Tibial artery (tissue), 4 donors: ENCODE results near the gene SDHB.
A peak's percentile ranks its signal among the peaks of the same experiment; 100 is the strongest.
"Not testable (repeated sequence)": the region's sequence is repeated elsewhere in the genome, so short reads cannot be mapped to it uniquely, and the experiment has no call there.

Experiments used
- DNase-seq, 2 donors: peaks; one replicate each; pipeline ENCODE4 v3.0.0-alpha.2; 2019
- H3K27ac ChIP-seq, 2 donors: fragments of 200-600 bp; sonication (generic) in 1 of 2; 1 replicate in 1 of 2; 2 replicates in 1 of 2; pipeline ENCODE4 v1.5.1; 2018 to 2019; ENCODE audit warnings: mild to moderate bottlenecking in 1 of 2
- H3K27me3 ChIP-seq, 2 donors: fragments of 200-600 bp; sonication (generic) in 1 of 2; one replicate each; pipeline versions ENCODE4 v1.5.1 to v1.6.0; 2016 to 2019
- H3K36me3 ChIP-seq, 3 donors: fragments of 200-600 bp; sonication (generic) in 2 of 3; one replicate each; pipeline ENCODE4 v1.5.1; 2016 to 2019; ENCODE audit warnings: mild to moderate bottlenecking in 2 of 3
- H3K4me1 ChIP-seq, 4 donors: fragments of 200-600 bp; sonication (generic) in 2 of 4; 1 replicate in 3 of 4; 2 replicates in 1 of 4; pipeline ENCODE4 v1.5.1; 2016 to 2019
- H3K4me3 ChIP-seq, 2 donors: fragments of 200-600 bp; sonication (generic) in 1 of 2; 1 replicate in 1 of 2; 2 replicates in 1 of 2; pipeline ENCODE4 v1.5.1; 2018 to 2019; ENCODE audit warnings: mild to moderate bottlenecking in 2 of 2
- H3K9me3 ChIP-seq, 3 donors: fragments of 200-600 bp; sonication (generic) in 1 of 3; one replicate each; pipeline ENCODE4 v1.5.1; 2016 to 2019
- CTCF ChIP-seq, 2 experiments: fragments of 200-600 bp in 1 of 2; fragments of 450-650 bp in 1 of 2; IDR thresholded peaks; one replicate each; pipeline ENCODE4 v1.5.1; 2017 to 2019; ENCODE audit warnings: antibody characterized with exemption in 2 of 2, mild to moderate bottlenecking in 1 of 2, moderate library complexity in 1 of 2
- intact Hi-C: fragments of 100-400 bp; cut with DNase I; formaldehyde crosslinking; loops from one replicate; pipeline ENCODE4 v1.15.0; 2023; ENCODE audit warnings: low total_unique reads

Gene SDHB

GRCh38 chr1:17066361-17067068 is 12.7 kb upstream of the SDHB start:
- Histone ChIP-seq H3K9me3 (peaks cover 0 to 6% (median 0%) of the 10 kb centered on the region in 3 donors), H3K4me1 (no peaks in the 10 kb centered on the region), H3K27me3 (no peaks in the 10 kb centered on the region), H3K27ac (no peak overlapping the region), H3K4me3 (no peak overlapping the region), H3K36me3 (peaks cover 0 to 8% (median 0%) of the 10 kb centered on the region in 3 donors)
- TF ChIP-seq CTCF (IDR thresholded peaks at IDR 0.05): no peak
- intact Hi-C loops: no loop called here
- DNase-seq: no peak

- peaks cover 0 to 8% (median 0%) of the 10 kb centered on the region in 3 donors for H3K36me3 ChIP-seq
- H3K4me1 ChIP-seq: no peaks in the 10 kb centered on the region
- no peaks in the 10 kb centered on the region for H3K27me3 ChIP-seq
- H3K4me3 ChIP-seq: no peak overlapping the region
- no peak overlapping the region for H3K27ac ChIP-seq
- intact Hi-C loops: no loop called here
- TF ChIP-seq CTCF (IDR thresholded peaks at IDR 0.05): no peak
- peaks cover 0 to 6% (median 0%) of the 10 kb centered on the region in 3 donors for H3K9me3 ChIP-seq
- DNase-seq: no peak
Observed at GRCh38 chr1:17065666-17066065, 11.8 kb upstream of the SDHB start.

DNA sequence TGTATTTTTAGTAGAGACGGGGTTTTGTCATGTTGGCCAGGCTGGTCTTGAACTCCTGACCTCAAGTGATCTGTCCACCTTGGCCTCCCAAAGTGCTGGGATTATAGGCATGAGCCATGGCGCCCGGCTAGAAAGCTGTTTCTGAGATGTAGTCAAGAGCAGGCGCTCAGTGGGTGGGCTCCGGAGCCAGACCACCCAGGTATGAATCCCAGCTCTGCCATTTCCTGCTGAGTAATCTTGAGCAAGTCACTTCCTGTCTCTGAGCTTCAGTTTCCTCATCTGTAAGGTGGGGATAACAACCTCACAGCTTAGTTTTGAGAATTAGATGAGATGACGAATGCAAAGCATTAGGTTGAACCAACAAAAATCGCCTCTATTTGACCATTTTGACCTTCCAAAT is 8.9 kb upstream of the SDHB start:
- H3K27ac ChIP-seq, H3K36me3 ChIP-seq, H3K4me1 ChIP-seq, H3K9me3 ChIP-seq, H3K4me3 ChIP-seq, intact Hi-C loops, H3K27me3 ChIP-seq: not testable (repeated sequence)
- DNase-seq: peak in 1 of 2 donors; percentile 19

DNA sequence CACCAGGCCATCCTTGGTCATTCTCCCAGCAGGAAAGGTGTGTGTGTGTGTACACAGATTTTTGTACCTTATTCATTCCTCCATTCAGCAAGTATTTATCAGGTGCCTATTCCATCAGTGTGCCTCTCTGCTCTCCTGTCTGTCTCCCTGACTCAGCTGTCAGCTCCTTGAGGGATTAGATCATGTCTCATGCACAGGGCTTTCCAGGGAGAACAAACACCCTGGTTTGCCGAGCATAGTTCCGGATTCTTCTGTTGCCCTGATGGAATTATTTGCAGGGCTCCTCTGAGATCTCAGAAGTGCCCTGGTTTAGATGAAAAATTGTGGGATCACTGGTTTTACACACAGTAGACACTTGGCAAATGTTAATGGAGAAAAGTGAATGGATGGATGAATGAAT is 8.1 kb upstream of the SDHB start:
- Histone ChIP-seq H3K4me1 (no peaks in the 10 kb centered on the region), H3K36me3 (no peaks in the 10 kb centered on the region), H3K27me3 (no peaks in the 10 kb centered on the region), H3K27ac (no peak overlapping the region), H3K4me3 (no peak overlapping the region), H3K9me3 (peaks cover 0 to 6% (median 0%) of the 10 kb centered on the region in 3 donors)
- intact Hi-C loops: no loop called here
- DNase-seq: peak in 1 of 2 donors; percentile 3
- no peak for TF ChIP-seq CTCF (IDR thresholded peaks at IDR 0.05)

GRCh38 chr1:17061486-17061885 is 7.7 kb upstream of the SDHB start:
- H3K4me1 ChIP-seq: no peaks in the 10 kb centered on the region
- peaks cover 0 to 6% (median 0%) of the 10 kb centered on the region in 3 donors for H3K9me3 ChIP-seq
- H3K4me3 ChIP-seq: no peak overlapping the region
- peak; percentile 12 to 25 for DNase-seq
- H3K27ac ChIP-seq: no peak overlapping the region
- H3K27me3 ChIP-seq: no peaks in the 10 kb centered on the region
- intact Hi-C loops: no loop called here
- H3K36me3 ChIP-seq: no peaks in the 10 kb centered on the region
- TF ChIP-seq CTCF (IDR thresholded peaks at IDR 0.05): no peak

DNA sequence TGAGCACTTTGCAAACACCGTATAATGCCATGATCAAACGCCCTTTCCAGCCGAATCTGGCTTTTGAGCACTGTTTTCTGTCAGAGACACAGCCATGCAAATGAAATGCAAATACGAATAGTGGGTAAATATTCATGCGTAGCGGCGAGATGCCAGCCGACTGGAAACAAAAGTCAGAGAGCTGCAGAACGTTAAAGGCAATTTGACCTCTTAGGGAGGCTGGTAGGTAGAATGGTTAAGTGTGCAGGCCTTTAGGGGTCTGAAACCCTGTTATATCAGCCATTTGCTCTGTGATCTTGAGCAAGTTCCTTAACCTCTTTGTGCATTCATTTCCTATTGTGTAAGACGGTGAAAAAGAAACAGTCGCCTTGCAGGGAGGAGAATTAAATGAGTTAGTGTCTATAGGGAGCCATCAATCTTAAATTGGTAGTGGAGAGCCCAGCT is 6.5 kb upstream of the SDHB start:
- Histone ChIP-seq H3K9me3 (peaks cover 0 to 3% (median 0%) of the 10 kb centered on the region in 3 donors), H3K27me3 (no peaks in the 10 kb centered on the region), H3K27ac (no peak overlapping the region), H3K36me3 (no peaks in the 10 kb centered on the region), H3K4me3 (no peak overlapping the region), H3K4me1 (no peaks in the 10 kb centered on the region)
- intact Hi-C loops: no loop called here
- no peak for TF ChIP-seq CTCF (IDR thresholded peaks at IDR 0.05)
- peak; percentile 5 to 23 for DNase-seq
